GM19035 (cell line): ENCODE data around the gene MAPRE3.
"Not testable (repeated sequence)": the region's sequence is repeated elsewhere in the genome, so short reads cannot be mapped to it uniquely, and the experiment has no call there.

ENCODE experiments used
- ATAC-seq: cut with Tn5 transposase; IDR thresholded peaks from one replicate; pipeline ENCODE4 v1.9.1; 2021; ENCODE audit not compliant: unreplicated experiment

MAPRE3 gene

DNA sequence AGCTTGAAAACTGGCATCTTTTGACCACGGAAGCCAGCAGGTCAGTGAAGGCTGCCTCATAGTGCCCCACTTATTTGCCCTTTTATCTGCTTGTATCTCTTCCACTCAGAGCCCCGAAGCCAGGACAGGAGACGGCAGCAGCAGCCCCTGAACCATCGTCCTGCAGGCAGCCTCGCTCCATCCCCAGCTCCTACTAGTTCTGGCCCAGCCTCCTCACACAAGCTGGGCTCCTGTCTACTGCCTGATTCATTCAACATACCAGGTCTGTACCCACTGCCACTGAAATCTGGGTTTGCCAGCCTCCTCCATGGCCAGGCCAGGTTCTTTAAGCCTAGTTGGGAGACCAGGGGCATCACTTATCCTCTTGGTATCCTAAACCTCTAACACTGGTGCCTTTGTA is 96.9 kb downstream of the MAPRE3 start:
- ATAC-seq = no peak

DNA sequence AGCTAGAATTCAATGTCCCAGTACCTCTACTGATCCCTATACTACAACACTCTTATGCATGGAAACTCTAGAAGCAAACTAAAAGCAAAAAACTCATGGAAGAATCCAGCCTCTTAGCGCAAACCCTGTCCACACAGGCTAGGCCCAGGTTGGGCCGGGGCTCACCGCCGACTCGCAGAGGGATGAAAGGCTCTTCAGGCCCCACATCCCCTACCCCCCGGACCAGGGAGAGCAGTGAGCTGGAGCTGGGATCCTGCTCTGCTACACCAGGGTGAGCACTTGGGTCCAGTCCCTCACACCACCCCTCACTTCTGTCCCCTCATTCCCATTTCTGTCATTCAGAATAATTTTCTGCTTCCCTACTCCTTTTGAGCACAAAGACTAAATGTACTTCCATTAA is 99.0 kb downstream of the MAPRE3 start:
- ATAC-seq = no peak

DNA sequence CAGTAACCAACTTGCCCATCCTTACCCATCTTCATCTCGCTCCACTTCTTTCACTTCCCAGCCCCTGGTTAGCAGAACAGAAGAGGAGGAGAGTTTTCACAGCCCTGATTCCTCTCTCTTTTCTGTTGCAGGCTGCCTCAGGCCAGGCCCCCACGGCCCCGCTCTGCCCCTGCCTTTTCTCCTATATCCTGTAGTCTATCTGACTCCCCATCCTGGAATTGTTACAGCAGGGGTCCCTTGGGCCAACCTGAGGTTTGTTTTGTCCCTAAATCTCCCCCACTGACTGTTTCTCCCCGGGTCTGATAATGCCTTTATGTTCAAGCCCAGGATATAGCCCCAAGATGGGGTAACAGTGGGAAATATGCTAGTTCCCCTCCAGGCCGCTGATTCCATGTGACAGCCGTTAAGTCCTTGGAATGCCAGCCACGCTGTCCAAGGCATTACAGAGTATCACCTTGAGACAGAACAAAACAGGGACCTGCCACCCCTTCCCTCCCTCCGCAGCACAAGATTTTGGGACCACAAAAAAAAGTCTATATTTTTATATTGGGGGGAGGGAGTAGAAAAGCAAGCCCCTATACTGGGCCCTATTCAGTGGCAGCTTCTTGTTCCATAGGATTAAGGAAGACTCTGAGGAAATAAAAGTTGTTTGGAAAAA is 99.7 kb downstream of the MAPRE3 start:
- no peak for ATAC-seq

DNA sequence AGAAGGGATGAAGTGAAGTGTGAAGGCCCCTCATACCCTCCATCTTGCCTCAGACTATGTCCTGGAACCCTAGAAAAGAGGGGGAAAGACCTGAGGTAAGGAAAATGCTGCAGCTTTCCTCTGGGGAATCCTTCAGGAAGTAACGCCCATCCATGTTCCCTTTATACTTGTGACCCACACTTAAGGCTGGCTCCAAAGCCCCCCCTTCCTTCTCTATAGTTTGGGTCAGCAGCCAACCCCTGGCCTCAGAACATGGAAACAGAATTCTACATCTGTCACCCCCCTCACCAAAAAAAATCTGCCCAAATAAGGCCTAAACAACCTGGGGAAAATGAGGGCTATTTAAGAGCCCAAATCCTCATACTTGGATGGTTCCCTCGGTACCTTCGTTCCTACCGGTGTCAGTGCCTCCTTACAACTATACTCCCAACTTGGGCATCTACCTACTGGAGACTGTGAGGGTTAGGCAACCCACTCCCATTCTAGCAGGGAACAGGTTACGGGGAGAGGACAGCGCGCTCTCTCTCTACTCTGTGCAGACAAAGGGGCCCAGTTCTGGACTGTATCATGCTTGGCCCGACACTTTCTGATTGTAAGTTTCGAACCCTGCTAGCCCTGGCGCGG is 100.3 kb downstream of the MAPRE3 start:
- no peak for ATAC-seq

DNA sequence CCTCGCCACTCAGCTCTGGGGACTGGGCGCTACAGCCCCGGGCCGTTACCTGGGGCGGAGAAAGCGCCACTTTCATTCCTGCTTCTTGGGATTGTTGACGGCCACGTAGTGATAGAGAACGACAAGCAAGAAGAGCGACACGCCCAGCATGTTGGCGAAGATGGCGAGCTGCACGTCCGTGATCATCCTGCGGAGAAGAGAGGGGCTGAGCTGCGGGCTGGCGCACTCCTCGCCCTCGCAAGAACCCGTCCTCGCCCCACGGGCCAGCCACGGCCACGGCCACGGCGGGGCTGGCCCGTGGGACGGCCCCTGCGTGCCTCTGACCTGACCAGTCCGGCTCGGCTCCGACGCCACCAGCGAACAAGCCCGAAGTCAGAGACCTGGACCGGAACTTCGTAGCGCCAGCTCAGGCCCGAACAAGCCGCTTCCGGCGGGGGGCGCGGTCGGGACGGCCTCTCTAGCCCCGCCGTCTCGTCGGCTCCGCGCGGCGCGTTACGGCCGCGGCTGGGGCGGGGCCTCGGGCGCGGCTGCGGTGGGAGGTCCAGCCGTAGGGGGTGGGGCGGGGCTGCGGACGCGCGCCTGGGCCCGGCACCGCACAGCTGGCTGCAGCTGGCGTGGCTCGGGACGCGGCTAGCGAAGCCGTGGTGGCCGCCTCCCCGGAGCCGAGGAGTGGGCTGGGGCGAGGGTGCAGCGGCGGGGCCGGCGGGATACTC is 101.0 kb downstream of the MAPRE3 start, which contains the start of gene OST4:
Gene OST4 (minus strand): TSS at position 378 of the 713 bp plus-strand sequence.
- ATAC-seq = peak; percentile 84

DNA sequence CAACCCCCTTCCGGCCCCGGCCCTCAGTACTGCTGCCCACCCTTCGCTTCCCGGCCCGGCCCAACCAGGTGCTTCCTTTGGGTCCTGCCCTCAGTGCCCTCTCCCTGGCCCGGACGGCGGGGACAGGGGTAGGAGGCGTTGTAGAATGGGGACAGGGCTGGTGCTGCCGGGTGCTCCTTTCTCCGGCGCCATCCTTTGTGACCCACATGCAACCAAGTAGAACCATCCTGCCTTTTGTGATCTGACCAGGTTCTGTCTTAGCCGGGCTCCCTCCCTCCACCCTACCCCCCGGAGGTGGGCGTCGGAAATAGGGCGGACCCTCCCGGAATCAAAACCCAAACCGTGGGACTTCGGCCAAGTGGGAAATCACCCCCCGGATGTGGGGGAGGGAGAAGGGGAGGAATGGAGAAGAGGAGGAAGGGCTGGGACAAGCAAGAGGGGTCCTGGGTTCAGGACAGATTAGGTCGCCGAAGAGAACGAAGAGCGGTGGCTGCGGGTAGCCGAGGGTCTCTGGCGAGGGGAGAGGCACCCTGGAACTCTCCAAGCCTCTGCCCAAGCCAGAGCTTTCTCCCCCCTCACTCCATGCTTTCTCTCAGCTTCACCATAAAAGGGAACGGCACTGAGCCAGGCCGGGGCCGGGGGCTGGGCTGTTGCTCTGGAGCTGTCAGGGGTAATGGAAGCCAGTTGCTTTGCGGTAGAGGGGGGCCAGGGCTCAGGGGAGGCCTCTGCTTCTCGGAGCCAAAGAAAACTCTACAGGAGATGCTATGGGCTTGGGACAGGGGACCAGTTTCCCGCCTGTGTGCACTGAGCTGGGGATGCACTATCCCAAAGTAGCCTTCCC is 101.8 kb downstream of the MAPRE3 start:
- peak; percentile 33 for ATAC-seq

DNA sequence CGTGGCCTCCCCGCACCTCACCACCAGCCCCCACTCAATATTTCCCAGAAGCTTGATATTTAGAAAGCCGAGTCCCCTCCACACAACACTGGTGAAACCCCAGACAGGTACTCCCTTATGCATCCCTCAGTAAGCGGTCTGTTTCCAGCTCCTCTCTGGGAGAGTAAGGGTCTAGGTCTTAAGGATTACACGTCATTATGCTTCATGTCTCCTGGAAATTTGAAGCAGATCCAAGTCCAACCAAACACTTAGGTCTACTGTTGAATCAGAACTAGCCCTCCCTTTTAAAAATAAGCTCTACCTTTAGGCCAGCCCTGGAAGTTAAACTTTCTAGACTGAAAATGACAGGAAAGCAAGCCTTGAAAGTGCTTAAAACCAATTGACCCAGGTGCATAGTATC is 102.5 kb downstream of the MAPRE3 start:
- ATAC-seq = no peak

DNA sequence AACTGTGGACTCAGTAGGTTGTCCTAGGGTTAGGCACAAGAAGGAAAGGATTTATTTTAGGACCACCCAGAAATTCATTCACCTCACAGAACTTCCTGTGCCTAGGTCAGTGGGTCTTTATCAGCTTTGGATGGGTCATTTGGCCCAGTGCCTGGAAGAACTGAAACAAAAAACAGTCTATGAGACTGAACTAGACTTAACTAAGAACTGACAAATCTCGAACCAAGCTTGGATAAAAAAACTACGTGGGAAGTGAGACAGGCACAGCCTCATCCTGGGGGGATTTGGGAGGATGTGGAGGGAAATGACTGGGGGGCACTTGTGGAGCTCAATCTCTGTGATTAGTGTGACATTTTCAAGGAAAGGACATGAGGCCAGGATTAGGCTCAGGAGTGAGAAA is 103.3 kb downstream of the MAPRE3 start:
- ATAC-seq = no peak

DNA sequence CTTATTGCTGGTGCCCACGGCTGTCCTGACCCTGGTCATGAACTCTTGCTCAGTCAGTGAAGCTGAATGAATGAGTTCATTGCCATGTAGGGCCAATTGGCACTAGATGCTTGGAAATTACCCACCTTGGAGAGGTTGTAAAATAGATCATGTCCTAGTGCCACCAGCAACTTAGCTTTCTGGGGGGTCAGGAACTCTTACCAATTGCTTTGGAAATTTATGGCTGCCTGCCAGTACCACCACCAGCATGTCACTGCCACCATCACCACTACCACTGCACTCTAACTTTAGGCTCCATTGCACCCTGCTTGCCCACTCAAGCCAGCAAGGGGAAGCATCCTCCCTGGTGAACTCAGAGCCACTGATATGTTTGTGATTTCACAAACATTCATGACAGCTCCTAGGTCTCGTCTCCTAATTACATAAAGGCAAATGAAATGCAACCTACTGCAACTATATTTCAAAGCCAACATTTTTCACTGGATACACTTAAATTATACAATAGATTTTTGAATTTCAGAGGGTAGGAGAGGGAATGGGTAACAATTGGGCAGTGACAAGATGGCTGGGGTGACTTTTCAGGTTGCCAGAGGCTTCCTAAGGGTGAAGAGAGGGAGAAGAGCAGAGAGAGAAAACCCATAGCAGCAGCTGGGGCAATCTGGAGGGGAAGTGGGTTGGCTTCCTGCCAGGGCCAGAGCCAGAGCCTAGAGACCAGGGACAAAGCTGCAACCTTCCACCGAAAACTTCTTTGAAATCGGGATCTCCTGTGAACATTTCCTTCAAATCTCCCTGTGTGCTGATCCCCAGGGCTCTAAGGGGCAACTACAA is 104.5 kb downstream of the MAPRE3 start:
- no peak for ATAC-seq

DNA sequence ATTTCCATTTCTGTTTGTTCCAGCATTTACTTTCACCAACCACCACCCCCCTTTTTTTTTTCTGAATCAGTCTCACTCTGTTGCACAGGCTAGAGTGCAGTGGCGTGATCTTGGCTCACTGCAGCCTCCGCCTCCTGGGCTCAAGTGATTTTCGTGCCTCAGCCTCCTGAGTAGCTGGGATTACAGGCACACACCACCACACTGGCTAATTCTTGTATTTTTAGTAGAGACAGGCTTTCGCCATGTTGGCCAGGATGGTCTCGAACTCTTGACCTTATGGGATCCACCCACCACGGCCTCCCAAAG is 105.1 kb downstream of the MAPRE3 start:
- ATAC-seq = not testable (repeated sequence)

DNA sequence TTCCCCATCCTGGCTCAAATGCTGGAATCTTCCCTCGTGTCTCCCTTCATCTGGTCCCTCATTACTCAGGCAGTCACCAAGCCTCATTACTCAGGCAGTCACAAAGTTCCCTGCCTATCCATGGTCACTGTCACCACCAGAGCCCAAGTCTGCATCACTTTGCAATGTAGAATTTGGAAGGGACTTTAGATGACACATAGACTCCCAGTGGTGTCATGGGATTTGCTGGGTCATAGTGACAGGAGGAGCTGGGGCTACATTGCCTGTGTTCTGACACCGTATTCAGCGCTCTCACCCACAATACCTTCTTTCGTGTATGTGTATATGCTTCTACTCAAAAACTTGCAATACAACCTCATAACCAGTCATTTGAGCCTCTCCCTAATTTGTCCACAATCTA is 105.9 kb downstream of the MAPRE3 start:
- no peak for ATAC-seq
